Endothelial cell of umbilical vein (primary cell): ENCODE results near the gene TESK2. TPM values are rescaled to one million over a fixed set of nuclear protein-coding genes. Genes with fewer than 3 reads are reported as not detected.

Experiments used
- BruUV-seq: library from RNA; stranded (reverse); fragments of 400-500 nt; replicated peaks from 2 replicates; lab custom pipeline; 2021; lab: Mats Ljungman, UMichigan
- CTCF ChIA-PET: fragments of 300-600, 350-600 bp; sonication (Branson Sonifier 250); formaldehyde crosslinking; loops from one replicate; lab custom pipeline; 2021; ENCODE audit warnings: antibody characterized with exemption, inconsistent platforms; lab: Charles Lee
- POLR2A ChIA-PET: fragments of 300-600, 350-600 bp; sonication (Branson Sonifier 250); formaldehyde crosslinking; loops from one replicate; lab custom pipeline; 2021; ENCODE audit warnings: antibody characterized with exemption, inconsistent platforms; lab: Charles Lee
- DNase-seq: peaks from one replicate; pipeline ENCODE4 v3.0.0-alpha.2; 2011; ENCODE audit warnings: low read depth, low spot score
- FAIRE-seq: peaks from 2 replicates; lab custom pipeline; 2011; peaks lifted over from hg19 to GRCh38; lab: Jason Lieb, UNC
- H2AFZ ChIP-seq: 2 replicates; pipeline ENCODE4 v1.6.0; 2012; ENCODE audit warnings: low read depth, low read length, control low read depth, inconsistent platforms
- H3K27ac ChIP-seq: 2 replicates; pipeline ENCODE4 v1.5.1; 2011; ENCODE audit warnings: low read depth, mild to moderate bottlenecking, control low read depth, low read length, moderate library complexity; ENCODE audit not compliant: insufficient read depth
- H3K27me3 ChIP-seq, 2 experiments: 2 replicates each; pipeline versions ENCODE4 v1.6.0 to v1.6.1; 2011; ENCODE audit warnings: low read length in 2 of 2, mixed read lengths in 1 of 2; ENCODE audit not compliant: control insufficient read depth in 2 of 2, insufficient read depth in 2 of 2
- H3K36me3 ChIP-seq, 2 experiments: 2 replicates in 1 of 2; 3 replicates in 1 of 2; pipeline ENCODE4 v1.5.1; 2011; ENCODE audit warnings: low read length in 2 of 2, mild to moderate bottlenecking in 1 of 2, moderate library complexity in 1 of 2; ENCODE audit not compliant: control insufficient read depth in 2 of 2, insufficient read depth in 2 of 2; ENCODE audit errors: extremely low read depth in 1 of 2
- H3K4me1 ChIP-seq: 3 replicates; pipeline ENCODE4 v1.5.1; 2011; ENCODE audit warnings: mild to moderate bottlenecking, low read length; ENCODE audit not compliant: control insufficient read depth, insufficient read depth; ENCODE audit errors: extremely low read depth
- H3K4me2 ChIP-seq: 2 replicates; pipeline ENCODE4 v1.6.1; 2011; ENCODE audit warnings: low read length, control low read depth, mixed read lengths; ENCODE audit not compliant: insufficient read depth
- H3K4me3 ChIP-seq, 3 experiments: fragments of 200-600 bp in 1 of 3; sonication (generic), shearing (Covaris generic) in 1 of 3; replicated peaks in 1 of 3; 2 replicates each; pipeline ENCODE4 v1.5.1; 2011 to 2016; ENCODE audit warnings: control low read depth in 3 of 3, low read length in 3 of 3, mild to moderate bottlenecking in 2 of 3, inconsistent platforms in 1 of 3, low read depth in 1 of 3, moderate library complexity in 1 of 3; ENCODE audit not compliant: insufficient read depth in 1 of 3
- H3K79me2 ChIP-seq: 2 replicates; pipeline ENCODE4 v1.6.0; 2012; ENCODE audit warnings: low read length, inconsistent platforms; ENCODE audit not compliant: control insufficient read depth, insufficient read depth
- H3K9ac ChIP-seq: replicated peaks from 2 replicates; pipeline ENCODE3; 2011; ENCODE audit warnings: low read length, control low read depth; ENCODE audit not compliant: insufficient read depth; ENCODE audit errors: extremely low read depth
- H3K9me1 ChIP-seq: replicated peaks from 3 replicates; pipeline ENCODE4 v1.6.0; 2011; ENCODE audit warnings: mild to moderate bottlenecking, low read length; ENCODE audit not compliant: control insufficient read depth, insufficient read depth; ENCODE audit errors: extremely low read depth
- H3K9me3 ChIP-seq: replicated peaks from 2 replicates; pipeline ENCODE4 v1.5.1; 2012; ENCODE audit warnings: low read length, inconsistent platforms; ENCODE audit not compliant: control insufficient read depth, insufficient read depth
- H4K20me1 ChIP-seq: replicated peaks from 2 replicates; pipeline ENCODE3; 2011; ENCODE audit warnings: mild to moderate bottlenecking, low read length; ENCODE audit not compliant: control insufficient read depth, insufficient read depth; ENCODE audit errors: extremely low read depth
- CTCF ChIP-seq, 2 donors: IDR thresholded peaks; 1 replicate in 1 of 2; 2 replicates in 1 of 2; pipeline ENCODE4 v1.5.1; 2011; ENCODE audit warnings: low read length in 2 of 2, mild to moderate bottlenecking in 2 of 2, moderate library complexity in 2 of 2, control low read depth in 1 of 2, inconsistent platforms in 1 of 2, low read depth in 1 of 2; ENCODE audit not compliant: insufficient read depth in 1 of 2; ENCODE audit errors: extremely low read depth in 1 of 2
- EZH2 ChIP-seq: IDR thresholded peaks from 2 replicates; pipeline ENCODE4 v1.6.1; 2012; ENCODE audit warnings: borderline replicate concordance, low read depth, mild to moderate bottlenecking, moderate library complexity, low read length, inconsistent platforms; ENCODE audit not compliant: severe bottlenecking
- FOS ChIP-seq: IDR thresholded peaks from 2 replicates; pipeline ENCODE4 v1.6.1; 2011; ENCODE audit warnings: mild to moderate bottlenecking, low read length, moderate library complexity, borderline replicate concordance; ENCODE audit not compliant: insufficient read depth
- GATA2 ChIP-seq: IDR thresholded peaks from 2 replicates; pipeline ENCODE4 v1.7.0; 2011; ENCODE audit warnings: low read depth, mild to moderate bottlenecking, moderate library complexity, mixed read lengths, low read length; ENCODE audit not compliant: insufficient read length, insufficient read depth
- JUN ChIP-seq: IDR thresholded peaks from 2 replicates; pipeline ENCODE4 v1.6.1; 2011; ENCODE audit warnings: borderline replicate concordance, low read depth; ENCODE audit not compliant: insufficient read length, insufficient read depth
- MAX ChIP-seq: IDR thresholded peaks from 2 replicates; pipeline ENCODE4 v1.6.1; 2011; ENCODE audit not compliant: insufficient read depth, insufficient read length
- MYC ChIP-seq: IDR thresholded peaks from one replicate; pipeline ENCODE4 v1.6.1; 2011; ENCODE audit warnings: mild to moderate bottlenecking, low read depth, low read length
- POLR2A ChIP-seq: IDR thresholded peaks from 2 replicates; pipeline ENCODE4 v1.6.1; 2012; ENCODE audit warnings: low read depth, mild to moderate bottlenecking, control low read depth, low read length
- POLR2AphosphoS5 ChIP-seq: IDR thresholded peaks from 2 replicates; pipeline ENCODE4 v1.6.1; 2012; ENCODE audit warnings: low read depth, mild to moderate bottlenecking, control low read depth, low read length, moderate library complexity; ENCODE audit not compliant: insufficient read depth
- dilution Hi-C: fragments of 300-500 bp; cut with MboI; formaldehyde crosslinking; loops from one replicate; pipeline ENCODE4 v1.15.0; 2019; ENCODE audit warnings: low sequenced_read_pairs; ENCODE audit not compliant: extremely low pct_ligation_motif_present
- intact Hi-C: fragments of 100-400 bp; cut with micrococcal nuclease; formaldehyde crosslinking; loops from one replicate; pipeline ENCODE4 v1.10.0; 2022
- polyA plus RNA-seq, 4 experiments: library from polyadenylated mRNA; depleted of rRNA in 3 of 4; stranded (reverse) in 3 of 4; unstranded in 1 of 4; fragments of >200 nt; gene quantifications; 2 replicates each; pipeline versions ENCODE4 v1.2.1 to v1.2.3, GENCODE V29; 2011 to 2012; ENCODE audit warnings: missing spikeins in 1 of 4
- total RNA-seq: library from RNA; stranded (reverse); gene quantifications from 2 replicates; pipeline ENCODE4 v1.2.3, GENCODE V29; 2021

The TESK2 gene
- total and polyA plus RNA-seq, 2 donors (not counting 3 experiments of a cell fraction or from before 2014, with no cell fraction given), result 2.1 to 2.6 TPM

DNA sequence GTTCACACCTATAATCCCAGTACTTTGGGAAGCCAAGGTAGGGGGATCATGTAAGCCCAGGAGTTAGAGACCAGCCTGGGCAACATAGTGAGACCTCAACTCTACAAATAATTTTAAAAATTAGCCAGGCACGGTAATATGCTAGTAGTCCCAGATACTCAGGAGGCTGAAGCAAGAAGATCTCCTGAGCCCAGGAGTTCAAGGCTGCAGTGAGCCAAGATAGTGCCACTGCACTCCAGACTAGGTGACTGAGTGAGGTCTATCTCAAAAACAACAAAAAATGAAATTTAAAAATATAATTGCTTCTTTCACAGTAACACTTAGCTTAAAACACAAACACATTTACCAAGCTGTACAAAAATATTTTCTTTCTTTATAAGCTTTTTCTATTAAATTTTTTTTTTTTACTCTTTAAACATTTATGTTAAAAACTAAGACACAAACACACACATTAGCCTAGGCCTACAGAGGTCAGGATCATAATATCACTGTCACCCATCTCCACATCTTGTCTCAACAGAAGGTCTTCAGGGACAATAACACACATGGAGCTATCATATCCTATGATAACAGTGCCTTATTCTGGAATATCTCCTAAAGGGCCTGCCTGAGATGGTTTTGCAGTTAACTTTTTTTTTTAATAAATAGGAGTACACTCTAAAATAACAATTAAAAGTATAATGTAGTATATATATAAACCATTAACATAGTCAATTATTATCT is 43.9 kb downstream of the TESK2 start:
- BruUV-seq, result no TSS peak
- H3K79me2 ChIP-seq, result no peaks in the 10 kb centered on the region
- DNase-seq (no peak), FAIRE-seq (no peak)
- no peaks in the 10 kb centered on the region for H3K9me3 ChIP-seq
- H3K4me3 ChIP-seq, result no peak overlapping the region
- no peaks in the 10 kb centered on the region for H4K20me1 ChIP-seq
- no peaks in the 10 kb centered on the region for H3K36me3 ChIP-seq
- no peak overlapping the region for H2AFZ ChIP-seq
- TF ChIP-seq MAX, result no peak
- TF ChIP-seq POLR2AphosphoS5, result no peak
- no peak for TF ChIP-seq POLR2A
- TF ChIP-seq JUN, result no peak
- TF ChIP-seq MYC, result no peak
- TF ChIP-seq GATA2, result no peak
- no peak for TF ChIP-seq FOS
- TF ChIP-seq EZH2, result no peak
- TF ChIP-seq CTCF (IDR thresholded peaks at IDR 0.05; ENCODE audit: extremely low read depth in 1 of 2, insufficient read depth in 1 of 2, low read depth in 1 of 2, low read length in 2 of 2), result no peak
- H3K27ac ChIP-seq, result no peak overlapping the region
- H3K9ac ChIP-seq, result no peak overlapping the region
- H3K9me1 ChIP-seq, result no peaks in the 10 kb centered on the region
- no peaks in the 10 kb centered on the region for H3K27me3 ChIP-seq
- H3K4me1 ChIP-seq, result peaks cover 5% of the 10 kb centered on the region
- ChIA-PET POLR2A (no interaction called here), CTCF (interaction anchor here (0.9 kb wide), 1 partner anchor 46 kb away, joined by 3 read pairs; no protein-coding TSS in a partner anchor)
- H3K4me2 ChIP-seq, result no peak overlapping the region
- dilution Hi-C loops (no loop called here), intact Hi-C loops (no loop called here)
